HCT116 (cell line): ENCODE measurements around the gene NCBP2. TPM values are rescaled to one million over a fixed set of nuclear protein-coding genes. Genes with fewer than 3 reads are reported as not detected.

Experiments
- ATAC-seq: fragments of 200-7000 bp; cut with Tn5 transposase; 2 replicates; pipeline ENCODE4 v1.9.1; 2020; ENCODE audit warnings: mild to moderate bottlenecking, moderate library complexity
- BruUV-seq: library from RNA; stranded (reverse); fragments of 400-500 nt; replicated peaks from 2 replicates; lab custom pipeline; 2021; lab: Mats Ljungman, UMichigan
- CTCF ChIA-PET: fragments of 300-600 bp; sonication (Branson Sonifier 250); formaldehyde crosslinking; loops from one replicate; lab custom pipeline; 2021; ENCODE audit warnings: antibody characterized with exemption; lab: Charles Lee
- POLR2A ChIA-PET: fragments of 300-600, 350-600 bp; sonication (Branson Sonifier 250); formaldehyde crosslinking; loops from one replicate; lab custom pipeline; 2021; ENCODE audit warnings: antibody characterized with exemption; lab: Charles Lee
- RAD21 ChIA-PET, 2 experiments: fragments of 300-600 bp; sonication (Branson Sonifier 250); formaldehyde crosslinking; loops; one replicate each; lab custom pipeline; 2023; ENCODE audit warnings: low total read pairs in 2 of 2; ENCODE audit not compliant: uncharacterized antibody in 2 of 2, unreplicated experiment in 2 of 2, low non-redundant PET in 1 of 2; lab: Charles Lee
- DNase-seq: peaks from one replicate; pipeline ENCODE4 v3.0.0-alpha.2; 2010; ENCODE audit warnings: low read depth, low spot score
- H2AFZ ChIP-seq: fragments of 200-600 bp; shearing (Covaris generic), sonication (generic); 2 replicates; pipeline ENCODE4 v1.6.1; 2017; ENCODE audit warnings: low read depth, mixed run types, mixed read lengths, antibody characterized with exemption, low read length; ENCODE audit not compliant: poor library complexity, severe bottlenecking
- H3K27ac ChIP-seq: 2 replicates; pipeline ENCODE4 v1.5.1; 2012; ENCODE audit warnings: low read depth, low read length
- H3K27me3 ChIP-seq: fragments of 200-600 bp; sonication (generic); 2 replicates; pipeline ENCODE4 v1.6.1; 2016; ENCODE audit warnings: mixed run types, low read length, mixed read lengths; ENCODE audit not compliant: insufficient read depth
- H3K36me3 ChIP-seq, 2 experiments: fragments of 200-500 bp in 1 of 2; fragments of 200-600 bp in 1 of 2; sonication (Bioruptor generic) in 1 of 2; sonication (generic) in 1 of 2; 2 replicates each; pipeline versions ENCODE4 v1.5.1 to v1.6.1; 2014 to 2016; ENCODE audit warnings: low read length in 2 of 2, inconsistent platforms in 1 of 2, mixed read lengths in 1 of 2, mixed run types in 1 of 2; ENCODE audit not compliant: insufficient read depth in 2 of 2, control insufficient read depth in 1 of 2
- H3K4me1 ChIP-seq, 2 experiments: fragments of 200-600 bp in 1 of 2; sonication (generic) in 1 of 2; 2 replicates each; pipeline versions ENCODE4 v1.5.1 to v1.6.1; 2012 to 2017; ENCODE audit warnings: low read length in 2 of 2, inconsistent platforms in 1 of 2, mild to moderate bottlenecking in 1 of 2, mixed read lengths in 1 of 2, mixed run types in 1 of 2, moderate library complexity in 1 of 2; ENCODE audit not compliant: insufficient read depth in 2 of 2, control insufficient read depth in 1 of 2
- H3K4me2 ChIP-seq: fragments of 200-600 bp; sonication (generic); 2 replicates; pipeline ENCODE4 v1.6.1; 2017; ENCODE audit warnings: mixed run types, low read length, mixed read lengths
- H3K4me3 ChIP-seq, 2 experiments: fragments of 200-600 bp in 1 of 2; sonication (generic) in 1 of 2; replicated peaks in 1 of 2; 2 replicates each; pipeline ENCODE4 v1.5.1; 2011 to 2016; ENCODE audit warnings: low read length in 2 of 2, control low read depth in 1 of 2, low read depth in 1 of 2, mild to moderate bottlenecking in 1 of 2, mixed read lengths in 1 of 2, mixed run types in 1 of 2
- H3K79me2 ChIP-seq: fragments of 200-600 bp; sonication (generic); 2 replicates; pipeline ENCODE4 v1.6.1; 2017; ENCODE audit warnings: mild to moderate bottlenecking, mixed run types, low read length, moderate library complexity, mixed read lengths; ENCODE audit not compliant: insufficient read depth
- H3K9ac ChIP-seq: fragments of 200-600 bp; sonication (generic); 2 replicates; pipeline ENCODE4 v1.6.1; 2016; ENCODE audit warnings: low read length, mixed read lengths
- H3K9me2 ChIP-seq: fragments of 200-600 bp; sonication (generic), shearing (Covaris generic); 2 replicates; pipeline ENCODE4 v1.6.1; 2017; ENCODE audit warnings: mixed run types, mild to moderate bottlenecking, moderate library complexity; ENCODE audit not compliant: insufficient read depth
- H3K9me3 ChIP-seq, 2 experiments: fragments of 200-500 bp in 1 of 2; fragments of 200-600 bp in 1 of 2; sonication (Bioruptor generic) in 1 of 2; sonication (generic) in 1 of 2; 2 replicates each; pipeline ENCODE4 v1.6.1; 2014 to 2017; ENCODE audit warnings: low read length in 2 of 2, mixed read lengths in 2 of 2, inconsistent platforms in 1 of 2, low read depth in 1 of 2, mild to moderate bottlenecking in 1 of 2, mixed run types in 1 of 2, moderate library complexity in 1 of 2; ENCODE audit not compliant: control insufficient read depth in 1 of 2, insufficient read depth in 1 of 2
- H4K20me1 ChIP-seq: fragments of 200-600 bp; sonication (generic), shearing (Covaris generic); 2 replicates; pipeline ENCODE4 v1.6.1; 2017; ENCODE audit warnings: mixed run types, mild to moderate bottlenecking, moderate library complexity; ENCODE audit not compliant: insufficient read depth
- CTCF ChIP-seq, 3 experiments: fragments of 200-600 bp in 1 of 3; sonication (generic) in 1 of 3; IDR thresholded peaks in 2 of 3; conservative IDR thresholded peaks in 1 of 3; 2 replicates each; pipeline ENCODE4 v1.5.1; 2012 to 2017; ENCODE audit warnings: low read depth in 2 of 3, low read length in 2 of 3, antibody characterized with exemption in 1 of 3, borderline replicate concordance in 1 of 3, control low read depth in 1 of 3, mild to moderate bottlenecking in 1 of 3, mixed read lengths in 1 of 3, mixed run types in 1 of 3, moderate library complexity in 1 of 3; ENCODE audit not compliant: insufficient read depth in 1 of 3
- ELF1 ChIP-seq: IDR thresholded peaks from 2 replicates; pipeline ENCODE4 v1.6.1; 2012; ENCODE audit warnings: low read depth, borderline replicate concordance
- EZH2 ChIP-seq: fragments of 200-600 bp; sonication (generic); IDR thresholded peaks from 2 replicates; pipeline ENCODE4 v1.6.1; 2017; ENCODE audit warnings: antibody characterized with exemption, mixed run types
- MAX ChIP-seq: IDR thresholded peaks from 2 replicates; pipeline ENCODE4 v1.6.1; 2012
- RAD21 ChIP-seq: IDR thresholded peaks from 2 replicates; pipeline ENCODE4 v1.6.1; 2012; ENCODE audit warnings: low read depth, mild to moderate bottlenecking
- REST ChIP-seq: IDR thresholded peaks from 2 replicates; pipeline ENCODE4 v1.6.1; 2012; ENCODE audit warnings: low read depth
- SRF ChIP-seq: IDR thresholded peaks from 2 replicates; pipeline ENCODE4 v1.6.1; 2012; ENCODE audit warnings: low read depth
- intact Hi-C: fragments of 100-400 bp; cut with micrococcal nuclease; formaldehyde crosslinking; loops from 2 replicates; pipeline ENCODE4 v1.10.0; 2022
- total RNA-seq: library from RNA; stranded (reverse); gene quantifications from one replicate; pipeline ENCODE4 v1.2.1, GENCODE V29; 2021; ENCODE audit not compliant: unreplicated experiment

NCBP2 gene
- total RNA-seq, 1 experiment from 2014 or later = 82.4 TPM

- peaks cover 0 to 4% of the 10 kb centered on the region in 2 experiments; a peak in 1 of 4 replicates for H3K4me1 ChIP-seq
- ChIA-PET POLR2A (no interaction called here), CTCF (no interaction called here), RAD21 (no interaction called here)
- H3K79me2 ChIP-seq = no peaks in the 10 kb centered on the region
- no peak overlapping the region for H3K27ac ChIP-seq
- no peaks in the 10 kb centered on the region for H4K20me1 ChIP-seq
- no peak overlapping the region for H3K4me2 ChIP-seq
- no peaks in the 10 kb centered on the region for H3K9me2 ChIP-seq
- peak; percentile 79 for TF ChIP-seq MAX
- TF ChIP-seq EZH2 = no peak
- TF ChIP-seq RAD21 = peak; percentile 59
- TF ChIP-seq CTCF (IDR thresholded peaks at IDR 0.05 in 2 of 3, conservative IDR thresholded peaks at IDR 0.05 in 1 of 3; ENCODE audit: borderline replicate concordance in 1 of 3, insufficient read depth in 1 of 3, low read depth in 2 of 3, low read length in 2 of 3) = peak; percentile 34 to 44 (median 44); a peak in 5 of 6 replicates
- no peak for TF ChIP-seq ELF1
- no peak for TF ChIP-seq SRF
- no peak for TF ChIP-seq REST
- intact Hi-C loops = no loop called here
- H3K36me3 ChIP-seq = no peaks in the 10 kb centered on the region
- BruUV-seq = no TSS peak
- no peak overlapping the region for H2AFZ ChIP-seq
- H3K9ac ChIP-seq = no peak overlapping the region
- ATAC-seq = peak; percentile 94
- no peak overlapping the region for H3K4me3 ChIP-seq
- H3K9me3 ChIP-seq = no peaks in the 10 kb centered on the region
- DNase-seq = peak; percentile 56
- no peaks in the 10 kb centered on the region for H3K27me3 ChIP-seq
These were observed 46.1 kb upstream of the NCBP2 start for GRCh38 chr3:196988241-196989029.
